Measurements from ENCODE around the gene PIEZO2. TPM values are rescaled to one million over a fixed set of nuclear protein-coding genes. Genes with fewer than 3 reads are reported as not detected.
"Not testable (repeated sequence)": the region's sequence is repeated elsewhere in the genome, so short reads cannot be mapped to it uniquely, and the experiment has no call there.

PIEZO2 gene
- polyA plus RNA-seq (ENCODE audit: insufficient read length): 19.0 TPM

GRCh38 chr18:11149441-11150270, at the start of gene PIEZO2:
Gene PIEZO2 (minus strand): TSS chr18:11149569. CDS start chr18:11148588, 981 bp downstream.
- DNase-seq: peak; percentile 89

- no peak for DNase-seq
These were observed 34.3 kb upstream of the PIEZO2 start for GRCh38 chr18:11183637-11184036.

- DNase-seq: not testable (repeated sequence)
These were observed 32.3 kb upstream of the PIEZO2 start for GRCh38 chr18:11181629-11182028.

GRCh38 chr18:11179959-11180519, 30.7 kb upstream of the PIEZO2 start:
- DNase-seq: no peak

- no peak for DNase-seq
These were observed 29.7 kb upstream of the PIEZO2 start for GRCh38 chr18:11178951-11179549.

- DNase-seq: no peak
These were observed 28.0 kb upstream of the PIEZO2 start for GRCh38 chr18:11177382-11177781.

- peak; percentile 79 for DNase-seq
These were observed 27.1 kb upstream of the PIEZO2 start for GRCh38 chr18:11176481-11176881.

- DNase-seq: peak; percentile 61
These were observed 26.1 kb upstream of the PIEZO2 start for GRCh38 chr18:11175266-11175979.

GRCh38 chr18:11174179-11174578, 24.8 kb upstream of the PIEZO2 start:
- not testable (repeated sequence) for DNase-seq

GRCh38 chr18:11167778-11168177, 18.4 kb upstream of the PIEZO2 start:
- DNase-seq: no peak

GRCh38 chr18:11165952-11166351, 16.6 kb upstream of the PIEZO2 start:
- no peak for DNase-seq

GRCh38 chr18:11165138-11165537, 15.8 kb upstream of the PIEZO2 start:
- DNase-seq: no peak

GRCh38 chr18:11163665-11164064, 14.3 kb upstream of the PIEZO2 start:
- DNase-seq: no peak

GRCh38 chr18:11162889-11163288, 13.5 kb upstream of the PIEZO2 start:
- no peak for DNase-seq

- no peak for DNase-seq
These were observed 13.1 kb upstream of the PIEZO2 start for GRCh38 chr18:11162462-11162861.

GRCh38 chr18:11160313-11160712, 10.9 kb upstream of the PIEZO2 start:
- no peak for DNase-seq

- no peak for DNase-seq
These were observed 10.5 kb upstream of the PIEZO2 start for GRCh38 chr18:11159844-11160243.

GRCh38 chr18:11156978-11157377, 7.6 kb upstream of the PIEZO2 start:
- DNase-seq: no peak

GRCh38 chr18:11155034-11155759, 5.8 kb upstream of the PIEZO2 start:
- DNase-seq: no peak

GRCh38 chr18:11154368-11154989, 5.1 kb upstream of the PIEZO2 start:
- no peak for DNase-seq

GRCh38 chr18:11153097-11153496, 3.7 kb upstream of the PIEZO2 start:
- no peak for DNase-seq

- DNase-seq: no peak
These were observed 874 bp upstream of the PIEZO2 start for GRCh38 chr18:11150271-11150615.
